GM23338 (cell line): ENCODE data around the gene CDH4. TPM values are rescaled to one million over a fixed set of nuclear protein-coding genes. Genes with fewer than 3 reads are reported as not detected.

ENCODE experiments used
- ATAC-seq: fragments of 200-7000 bp; cut with Tn5 transposase; 3 replicates; pipeline ENCODE4 v1.9.1; 2020
- DNase-seq: peaks from one replicate; pipeline ENCODE4 v3.0.0-alpha.2; 2015; ENCODE audit warnings: low spot score
- H2AFZ ChIP-seq: fragments of 200-600 bp; sonication (generic); 2 replicates; pipeline ENCODE4 v1.8.0; 2016; ENCODE audit warnings: antibody characterized with exemption, mild to moderate bottlenecking, moderate library complexity
- H3F3A ChIP-seq: fragments of 200-600 bp; sonication (generic); replicated peaks from 2 replicates; pipeline ENCODE4 v1.8.0; 2017; ENCODE audit warnings: antibody characterized with exemption, mixed run types, low read depth
- H3K27ac ChIP-seq: fragments of 200-600 bp; sonication (generic); 2 replicates; pipeline ENCODE4 v1.6.1; 2016; ENCODE audit warnings: low read depth
- H3K27me3 ChIP-seq: fragments of 200-600 bp; sonication (generic); 2 replicates; pipeline ENCODE4 v1.8.0; 2016; ENCODE audit warnings: mild to moderate bottlenecking, mixed run types, moderate library complexity; ENCODE audit not compliant: insufficient read depth
- H3K36me3 ChIP-seq: fragments of 200-600 bp; sonication (generic); 2 replicates; pipeline ENCODE4 v1.8.0; 2016; ENCODE audit warnings: mild to moderate bottlenecking; ENCODE audit not compliant: insufficient read depth
- H3K4me1 ChIP-seq: fragments of 200-600 bp; sonication (generic); 2 replicates; pipeline ENCODE4 v1.8.0; 2016; ENCODE audit warnings: mild to moderate bottlenecking, moderate library complexity; ENCODE audit not compliant: insufficient read depth
- H3K4me2 ChIP-seq: fragments of 200-600 bp; sonication (generic); 2 replicates; pipeline ENCODE4 v1.7.1; 2017; ENCODE audit warnings: mixed run types
- H3K4me3 ChIP-seq: fragments of 200-600 bp; sonication (generic); 2 replicates; pipeline ENCODE4 v1.6.1; 2016; ENCODE audit warnings: mixed run types
- H3K79me2 ChIP-seq: fragments of 200-600 bp; sonication (generic); replicated peaks from 2 replicates; pipeline ENCODE4 v1.8.0; 2017; ENCODE audit warnings: mild to moderate bottlenecking; ENCODE audit not compliant: insufficient read depth
- H3K9me2 ChIP-seq: fragments of 200-600 bp; sonication (generic); 2 replicates; pipeline ENCODE4 v1.8.0; 2017; ENCODE audit not compliant: insufficient read depth
- H4K20me1 ChIP-seq: fragments of 200-600 bp; sonication (generic); replicated peaks from 2 replicates; pipeline ENCODE4 v1.8.0; 2017; ENCODE audit warnings: mild to moderate bottlenecking; ENCODE audit not compliant: insufficient read depth
- H3K27ac Mint-ChIP-seq: 2 replicates; pipeline ENCODE4 v1.8.0; 2020; ENCODE audit warnings: inconsistent platforms, mild to moderate bottlenecking, moderate library complexity, mixed read lengths
- H3K27me3 Mint-ChIP-seq: 3 replicates; pipeline ENCODE4 v1.8.0; 2022; ENCODE audit warnings: low read depth, mild to moderate bottlenecking, moderate library complexity, mixed read lengths, inconsistent platforms; ENCODE audit not compliant: insufficient read depth, poor library complexity
- H3K36me3 Mint-ChIP-seq: 3 replicates; pipeline ENCODE4 v1.8.0; 2021; ENCODE audit warnings: low read depth, mild to moderate bottlenecking, inconsistent platforms, moderate library complexity, mixed read lengths
- H3K4me1 Mint-ChIP-seq: 3 replicates; pipeline ENCODE4 v1.8.0; 2020; ENCODE audit warnings: mild to moderate bottlenecking, inconsistent platforms, mixed read lengths
- H3K4me3 Mint-ChIP-seq: 3 replicates; pipeline ENCODE4 v1.8.0; 2021; ENCODE audit warnings: moderate library complexity, mild to moderate bottlenecking, inconsistent platforms, mixed read lengths
- H3K9me3 Mint-ChIP-seq: 3 replicates; pipeline ENCODE4 v1.8.0; 2020; ENCODE audit warnings: moderate library complexity, mild to moderate bottlenecking, inconsistent platforms, mixed read lengths
- CREB1 ChIP-seq: fragments of 250-450 bp; sonication (Bioruptor Pico); IDR thresholded peaks from 2 replicates; pipeline ENCODE4 v1.5.0; 2020; ENCODE audit warnings: low read depth, mild to moderate bottlenecking, moderate library complexity
- EZH2 ChIP-seq: fragments of 200-600 bp; sonication (generic); IDR thresholded peaks from one replicate; pipeline ENCODE4 v1.8.0; 2017; ENCODE audit warnings: antibody characterized with exemption, mild to moderate bottlenecking, low read depth; ENCODE audit not compliant: unreplicated experiment
- EZH2phosphoT487 ChIP-seq: fragments of 200-600 bp; sonication (generic); IDR thresholded peaks from one replicate; pipeline ENCODE4 v1.8.1; 2018; ENCODE audit warnings: antibody characterized with exemption; ENCODE audit not compliant: unreplicated experiment
- JUNB ChIP-seq: IDR thresholded peaks from one replicate; pipeline ENCODE4 v1.6.1; 2016; ENCODE audit warnings: antibody characterized with exemption; ENCODE audit not compliant: unreplicated experiment
- NANOG ChIP-seq: IDR thresholded peaks from 2 replicates; pipeline ENCODE4 v1.6.1; 2016; ENCODE audit warnings: antibody characterized with exemption, borderline replicate concordance
- POLR2AphosphoS5 ChIP-seq: IDR thresholded peaks from 2 replicates; pipeline ENCODE4 v1.6.1; 2016; ENCODE audit warnings: antibody characterized with exemption, low read depth
- STAT1 ChIP-seq: IDR thresholded peaks from one replicate; pipeline ENCODE4 v1.6.1; 2016; ENCODE audit warnings: antibody characterized with exemption; ENCODE audit not compliant: unreplicated experiment
- ZNF114 ChIP-seq: fragments of 250-450 bp; sonication (Bioruptor Pico); IDR thresholded peaks from 2 replicates; pipeline ENCODE4 v1.5.0; 2020; ENCODE audit warnings: mild to moderate bottlenecking, moderate library complexity
- ZNF331 ChIP-seq: fragments of 250-450 bp; sonication (Bioruptor Pico); IDR thresholded peaks from 2 replicates; pipeline ENCODE4 v1.5.0; 2020; ENCODE audit warnings: low read depth, mild to moderate bottlenecking, moderate library complexity
- polyA plus RNA-seq: library from polyadenylated mRNA; unstranded; fragments of >200 nt; fragmentation: Nextera tagmentation; extraction: Ambion mirVana; gene quantifications from 2 replicates; pipeline ENCODE4 v1.2.1, GENCODE V29; 2016
- total RNA-seq: library from RNA; depleted of rRNA; stranded (reverse); fragments of >200 nt; shearing (Covaris generic); gene quantifications from 2 replicates; pipeline ENCODE4 v1.2.3, GENCODE V29; 2014
- TF ChIP-seq, protein P1 (sequence below), 2 experiments: fragments of 200-600 bp in 1 of 2; sonication (generic) in 1 of 2; conservative IDR thresholded peaks; 2 replicates each; pipeline versions ENCODE4 v1.5.1 to v1.6.1; 2016 to 2017; ENCODE audit warnings: antibody characterized with exemption in 2 of 2, low read depth in 2 of 2, mild to moderate bottlenecking in 2 of 2, moderate library complexity in 1 of 2
- TF ChIP-seq, protein P2 (sequence below): IDR thresholded peaks from one replicate; pipeline ENCODE4 v1.6.1; 2018; ENCODE audit warnings: antibody characterized with exemption; ENCODE audit not compliant: unreplicated experiment
- TF ChIP-seq, protein P3 (sequence below): IDR thresholded peaks from 2 replicates; pipeline ENCODE4 v1.6.1; 2016; ENCODE audit warnings: antibody characterized with exemption

CDH4 gene
- total and polyA plus RNA-seq, 2 experiments from 2014 or later = 1.2 to 4.2 TPM

DNA sequence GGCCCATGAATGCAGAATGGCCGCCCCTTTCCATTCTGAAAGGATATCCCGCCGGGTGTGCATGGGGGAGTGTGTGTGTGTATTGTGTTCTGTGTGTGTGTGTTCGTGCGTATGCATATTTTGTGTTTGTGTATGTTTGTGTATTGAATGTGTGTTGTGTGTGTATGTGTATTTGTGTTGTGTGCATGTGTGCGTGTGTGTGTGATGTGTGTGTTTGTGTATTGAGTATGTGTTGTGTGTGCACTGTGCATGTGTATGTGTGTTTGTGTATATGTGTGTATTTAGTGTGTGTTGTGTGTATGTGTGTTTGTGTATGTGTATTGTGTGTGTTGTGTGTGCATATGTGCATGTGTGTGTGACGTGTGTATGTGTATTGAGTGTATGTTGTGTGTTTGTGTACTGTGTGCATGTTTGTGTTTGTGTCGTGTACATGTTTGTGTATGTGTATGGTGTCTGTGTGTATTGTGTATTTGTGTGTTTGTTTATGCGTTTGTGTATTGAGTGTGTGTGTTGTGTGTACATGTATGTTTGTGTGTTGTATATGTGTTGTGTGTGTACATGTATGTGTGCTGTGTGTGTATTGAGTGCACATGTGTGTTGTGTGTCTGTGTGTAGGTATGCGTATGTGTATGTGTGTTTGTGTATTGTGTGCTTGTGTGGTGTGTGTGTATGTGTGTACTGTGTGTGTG is 587.3 kb downstream of the CDH4 start:
- ATAC-seq (no peak), DNase-seq (no peak)
- no peak overlapping the region for H3K27ac Mint-ChIP-seq
- Histone ChIP-seq H3K79me2 (no peaks in the 10 kb centered on the region), H3K36me3 (no peaks in the 10 kb centered on the region), H3K27ac (no peak overlapping the region), H3K27me3 (no peaks in the 10 kb centered on the region), H3K4me3 (no peak overlapping the region), H3K9me2 (no peaks in the 10 kb centered on the region), H3K4me1 (no peaks in the 10 kb centered on the region), H2AFZ (no peak overlapping the region), H4K20me1 (no peaks in the 10 kb centered on the region), H3F3A (no peaks in the 10 kb centered on the region), H3K4me2 (no peak overlapping the region)
- H3K4me1 Mint-ChIP-seq = no peaks in the 10 kb centered on the region; the same call in 2 of the 3 replicates
- H3K36me3 Mint-ChIP-seq = no peaks in the 10 kb centered on the region
- peaks cover 9% of the 10 kb centered on the region for H3K27me3 Mint-ChIP-seq
- no peak for TF ChIP-seq POLR2AphosphoS5
- no peak for TF ChIP-seq JUNB
- H3K4me3 Mint-ChIP-seq = no peak overlapping the region
- H3K9me3 Mint-ChIP-seq = no peaks in the 10 kb centered on the region

DNA sequence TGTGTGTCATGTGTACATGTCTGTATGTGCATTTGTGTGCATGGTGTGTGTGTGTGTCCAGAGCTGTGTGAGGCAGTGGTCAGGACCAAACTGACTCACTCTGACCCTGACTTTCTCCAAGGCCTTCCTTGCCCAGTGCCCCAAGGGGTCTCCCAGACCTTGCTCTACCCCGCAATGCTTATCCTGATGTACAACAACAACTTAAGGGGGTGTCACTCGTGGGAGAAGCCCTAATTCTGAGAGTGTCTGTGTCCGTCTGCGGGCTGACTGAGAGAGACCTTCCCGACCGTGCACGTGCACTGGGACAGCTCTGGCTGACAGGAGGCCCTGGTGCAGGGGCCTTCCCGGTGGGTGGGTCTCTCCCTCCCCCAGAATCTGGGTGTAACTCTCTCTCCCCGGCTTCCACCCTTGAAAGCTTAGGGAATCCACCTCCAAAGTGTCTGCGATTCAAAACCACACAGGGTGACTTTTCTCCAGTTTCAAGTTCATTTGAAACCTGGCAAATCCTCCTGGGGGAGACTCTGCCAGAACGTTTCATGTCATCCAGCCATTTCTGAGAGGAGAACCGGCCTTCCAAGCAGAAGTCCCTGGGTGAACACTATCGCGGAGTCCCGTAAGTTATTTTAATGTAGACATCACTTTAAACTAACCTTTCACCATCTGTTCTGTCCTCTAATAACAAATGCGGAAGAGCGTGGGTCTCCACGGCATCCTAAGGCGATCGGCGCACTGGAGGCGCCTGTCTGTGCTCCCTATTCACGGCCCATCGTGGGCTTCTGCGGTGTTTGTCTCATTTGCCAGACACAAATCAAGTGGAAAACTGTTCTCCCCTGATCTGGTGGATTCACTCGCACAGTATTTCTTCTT is 588.1 kb downstream of the CDH4 start:
- ATAC-seq = no peak
- H3K27ac Mint-ChIP-seq = no peak overlapping the region
- no peak overlapping the region for H3K27ac ChIP-seq
- TF ChIP-seq EZH2 (no peak), EZH2phosphoT487 (no peak), STAT1 (no peak), NANOG (no peak), POLR2AphosphoS5 (no peak), CREB1 (no peak), ZNF331 (no peak), JUNB (no peak), ZNF114 (CRISPR knock-in tag) (no peak)
- TF ChIP-seq, protein P1, sequence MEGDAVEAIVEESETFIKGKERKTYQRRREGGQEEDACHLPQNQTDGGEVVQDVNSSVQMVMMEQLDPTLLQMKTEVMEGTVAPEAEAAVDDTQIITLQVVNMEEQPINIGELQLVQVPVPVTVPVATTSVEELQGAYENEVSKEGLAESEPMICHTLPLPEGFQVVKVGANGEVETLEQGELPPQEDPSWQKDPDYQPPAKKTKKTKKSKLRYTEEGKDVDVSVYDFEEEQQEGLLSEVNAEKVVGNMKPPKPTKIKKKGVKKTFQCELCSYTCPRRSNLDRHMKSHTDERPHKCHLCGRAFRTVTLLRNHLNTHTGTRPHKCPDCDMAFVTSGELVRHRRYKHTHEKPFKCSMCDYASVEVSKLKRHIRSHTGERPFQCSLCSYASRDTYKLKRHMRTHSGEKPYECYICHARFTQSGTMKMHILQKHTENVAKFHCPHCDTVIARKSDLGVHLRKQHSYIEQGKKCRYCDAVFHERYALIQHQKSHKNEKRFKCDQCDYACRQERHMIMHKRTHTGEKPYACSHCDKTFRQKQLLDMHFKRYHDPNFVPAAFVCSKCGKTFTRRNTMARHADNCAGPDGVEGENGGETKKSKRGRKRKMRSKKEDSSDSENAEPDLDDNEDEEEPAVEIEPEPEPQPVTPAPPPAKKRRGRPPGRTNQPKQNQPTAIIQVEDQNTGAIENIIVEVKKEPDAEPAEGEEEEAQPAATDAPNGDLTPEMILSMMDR (conservative IDR thresholded peaks at IDR 0.05; ENCODE audit: low read depth in 2 of 2) = no peak
- TF ChIP-seq, protein P2, sequence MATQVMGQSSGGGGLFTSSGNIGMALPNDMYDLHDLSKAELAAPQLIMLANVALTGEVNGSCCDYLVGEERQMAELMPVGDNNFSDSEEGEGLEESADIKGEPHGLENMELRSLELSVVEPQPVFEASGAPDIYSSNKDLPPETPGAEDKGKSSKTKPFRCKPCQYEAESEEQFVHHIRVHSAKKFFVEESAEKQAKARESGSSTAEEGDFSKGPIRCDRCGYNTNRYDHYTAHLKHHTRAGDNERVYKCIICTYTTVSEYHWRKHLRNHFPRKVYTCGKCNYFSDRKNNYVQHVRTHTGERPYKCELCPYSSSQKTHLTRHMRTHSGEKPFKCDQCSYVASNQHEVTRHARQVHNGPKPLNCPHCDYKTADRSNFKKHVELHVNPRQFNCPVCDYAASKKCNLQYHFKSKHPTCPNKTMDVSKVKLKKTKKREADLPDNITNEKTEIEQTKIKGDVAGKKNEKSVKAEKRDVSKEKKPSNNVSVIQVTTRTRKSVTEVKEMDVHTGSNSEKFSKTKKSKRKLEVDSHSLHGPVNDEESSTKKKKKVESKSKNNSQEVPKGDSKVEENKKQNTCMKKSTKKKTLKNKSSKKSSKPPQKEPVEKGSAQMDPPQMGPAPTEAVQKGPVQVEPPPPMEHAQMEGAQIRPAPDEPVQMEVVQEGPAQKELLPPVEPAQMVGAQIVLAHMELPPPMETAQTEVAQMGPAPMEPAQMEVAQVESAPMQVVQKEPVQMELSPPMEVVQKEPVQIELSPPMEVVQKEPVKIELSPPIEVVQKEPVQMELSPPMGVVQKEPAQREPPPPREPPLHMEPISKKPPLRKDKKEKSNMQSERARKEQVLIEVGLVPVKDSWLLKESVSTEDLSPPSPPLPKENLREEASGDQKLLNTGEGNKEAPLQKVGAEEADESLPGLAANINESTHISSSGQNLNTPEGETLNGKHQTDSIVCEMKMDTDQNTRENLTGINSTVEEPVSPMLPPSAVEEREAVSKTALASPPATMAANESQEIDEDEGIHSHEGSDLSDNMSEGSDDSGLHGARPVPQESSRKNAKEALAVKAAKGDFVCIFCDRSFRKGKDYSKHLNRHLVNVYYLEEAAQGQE = no peak
- TF ChIP-seq, protein P3, sequence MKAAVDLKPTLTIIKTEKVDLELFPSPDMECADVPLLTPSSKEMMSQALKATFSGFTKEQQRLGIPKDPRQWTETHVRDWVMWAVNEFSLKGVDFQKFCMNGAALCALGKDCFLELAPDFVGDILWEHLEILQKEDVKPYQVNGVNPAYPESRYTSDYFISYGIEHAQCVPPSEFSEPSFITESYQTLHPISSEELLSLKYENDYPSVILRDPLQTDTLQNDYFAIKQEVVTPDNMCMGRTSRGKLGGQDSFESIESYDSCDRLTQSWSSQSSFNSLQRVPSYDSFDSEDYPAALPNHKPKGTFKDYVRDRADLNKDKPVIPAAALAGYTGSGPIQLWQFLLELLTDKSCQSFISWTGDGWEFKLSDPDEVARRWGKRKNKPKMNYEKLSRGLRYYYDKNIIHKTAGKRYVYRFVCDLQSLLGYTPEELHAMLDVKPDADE = no peak

More for the DNA sequence above, 588.1 kb downstream of the CDH4 start:
- DNase-seq = no peak
- H3K36me3 ChIP-seq = no peaks in the 10 kb centered on the region
- H4K20me1 ChIP-seq = no peaks in the 10 kb centered on the region
- Mint-ChIP-seq H3K4me1 (no peaks in the 10 kb centered on the region; the same call in 2 of the 3 replicates), H3K4me3 (no peak overlapping the region), H3K36me3 (no peaks in the 10 kb centered on the region), H3K27me3 (peaks cover 13% of the 10 kb centered on the region), H3K9me3 (no peaks in the 10 kb centered on the region)
- no peak overlapping the region for H2AFZ ChIP-seq
- H3K27me3 ChIP-seq = no peaks in the 10 kb centered on the region
- no peaks in the 10 kb centered on the region for H3K79me2 ChIP-seq
- H3K9me2 ChIP-seq = no peaks in the 10 kb centered on the region
- no peaks in the 10 kb centered on the region for H3K4me1 ChIP-seq
- no peak overlapping the region for H3K4me3 ChIP-seq
- H3F3A ChIP-seq = no peaks in the 10 kb centered on the region
- no peak overlapping the region for H3K4me2 ChIP-seq
